Left ventricle myocardium inferior (tissue), 1 donor: ENCODE data around the gene LCP1. TPM values are rescaled to one million over a fixed set of nuclear protein-coding genes. Genes with fewer than 3 reads are reported as not detected.

Experiments
- DNase-seq: peaks from one replicate; pipeline ENCODE4 v3.0.0-alpha.2; 2020
- H3K27ac ChIP-seq: fragments of 200-600 bp; replicated peaks from 2 replicates; pipeline ENCODE4 v1.8.0; 2021
- H3K27me3 ChIP-seq: fragments of 200-600 bp; 2 replicates; pipeline ENCODE4 v1.8.0; 2021; ENCODE audit warnings: low read depth
- H3K36me3 ChIP-seq: fragments of 200-600 bp; 2 replicates; pipeline ENCODE4 v1.8.0; 2021
- H3K4me1 ChIP-seq: fragments of 200-600 bp; 2 replicates; pipeline ENCODE4 v1.8.0; 2021
- H3K4me3 ChIP-seq: fragments of 200-600 bp; 2 replicates; pipeline ENCODE4 v1.8.0; 2021; ENCODE audit warnings: mild to moderate bottlenecking, moderate library complexity
- H3K9me3 ChIP-seq: fragments of 200-600 bp; replicated peaks from 2 replicates; pipeline ENCODE4 v1.8.0; 2021
- intact Hi-C: fragments of 100-400 bp; cut with micrococcal nuclease; formaldehyde crosslinking; loops from one replicate; pipeline ENCODE4 v1.11.0; 2022
- total RNA-seq: library from RNA; stranded (reverse); fragmentation: NEBNext Ultra II Directional; extraction: Animal tissue kit (Norgen Biotek cat#: 25700); gene quantifications from one replicate; pipeline ENCODE4 v1.2.1, GENCODE V29; 2021
- TF ChIP-seq, protein P1 (sequence below): fragments of 200-600 bp; IDR thresholded peaks from 2 replicates; pipeline ENCODE4 v1.8.0; 2021; ENCODE audit warnings: antibody characterized with exemption, mild to moderate bottlenecking, borderline replicate concordance
- donor health status: DM: no; HTN: yes; CAD: no; lungs with severe emphysema.

The LCP1 gene
- total RNA-seq, 1 donor from 2014 or later = 14.1 TPM

DNA sequence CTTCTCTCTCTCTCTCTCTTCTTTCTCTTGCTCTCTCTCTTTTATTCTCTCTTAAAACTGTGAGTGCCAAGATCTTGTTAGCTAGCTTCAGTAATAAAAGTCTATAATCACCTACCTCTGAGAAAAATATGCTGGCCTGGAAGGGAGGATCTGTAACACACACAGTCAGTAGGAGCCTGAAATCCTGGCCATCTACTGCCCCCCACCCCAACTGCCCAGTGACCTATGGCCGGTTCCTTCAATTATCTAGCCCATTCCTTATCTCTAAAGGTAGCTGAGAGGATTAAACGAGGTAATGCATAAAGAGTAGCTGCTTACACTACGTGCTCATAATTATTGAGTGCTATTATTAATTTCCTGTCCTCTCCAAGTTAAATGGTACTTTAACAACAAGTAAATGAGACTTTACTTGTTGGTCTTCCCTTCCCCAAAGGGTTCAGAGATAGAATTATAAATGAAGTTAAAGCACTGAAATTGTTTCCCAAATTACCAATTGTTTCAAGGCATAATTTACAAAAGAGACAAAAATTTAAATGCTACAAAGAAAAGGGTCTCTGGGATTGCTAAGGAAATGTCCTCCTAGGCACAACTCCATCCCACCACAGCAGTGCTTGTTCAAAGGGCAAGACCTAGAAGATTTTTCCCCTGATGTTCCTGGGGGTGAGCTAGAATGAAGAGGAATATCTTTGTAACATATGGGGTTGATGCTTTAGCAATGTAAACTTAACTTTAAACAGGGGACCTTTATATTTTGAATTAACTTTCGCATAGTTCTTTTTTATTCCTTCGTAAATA, 1.8 kb downstream of the LCP1 start:
- DNase-seq = no peak
- no peaks in the 10 kb centered on the region for H3K36me3 ChIP-seq
- no peaks in the 10 kb centered on the region for H3K4me1 ChIP-seq
- peak overlapping the region; percentile 27 for H3K27ac ChIP-seq
- no peaks in the 10 kb centered on the region for H3K9me3 ChIP-seq
- H3K27me3 ChIP-seq = peaks cover 20% of the 10 kb centered on the region
- TF ChIP-seq, protein P1, sequence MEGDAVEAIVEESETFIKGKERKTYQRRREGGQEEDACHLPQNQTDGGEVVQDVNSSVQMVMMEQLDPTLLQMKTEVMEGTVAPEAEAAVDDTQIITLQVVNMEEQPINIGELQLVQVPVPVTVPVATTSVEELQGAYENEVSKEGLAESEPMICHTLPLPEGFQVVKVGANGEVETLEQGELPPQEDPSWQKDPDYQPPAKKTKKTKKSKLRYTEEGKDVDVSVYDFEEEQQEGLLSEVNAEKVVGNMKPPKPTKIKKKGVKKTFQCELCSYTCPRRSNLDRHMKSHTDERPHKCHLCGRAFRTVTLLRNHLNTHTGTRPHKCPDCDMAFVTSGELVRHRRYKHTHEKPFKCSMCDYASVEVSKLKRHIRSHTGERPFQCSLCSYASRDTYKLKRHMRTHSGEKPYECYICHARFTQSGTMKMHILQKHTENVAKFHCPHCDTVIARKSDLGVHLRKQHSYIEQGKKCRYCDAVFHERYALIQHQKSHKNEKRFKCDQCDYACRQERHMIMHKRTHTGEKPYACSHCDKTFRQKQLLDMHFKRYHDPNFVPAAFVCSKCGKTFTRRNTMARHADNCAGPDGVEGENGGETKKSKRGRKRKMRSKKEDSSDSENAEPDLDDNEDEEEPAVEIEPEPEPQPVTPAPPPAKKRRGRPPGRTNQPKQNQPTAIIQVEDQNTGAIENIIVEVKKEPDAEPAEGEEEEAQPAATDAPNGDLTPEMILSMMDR = no peak
- intact Hi-C loops = no loop called here
- peak overlapping the region; percentile 43 for H3K4me3 ChIP-seq

DNA sequence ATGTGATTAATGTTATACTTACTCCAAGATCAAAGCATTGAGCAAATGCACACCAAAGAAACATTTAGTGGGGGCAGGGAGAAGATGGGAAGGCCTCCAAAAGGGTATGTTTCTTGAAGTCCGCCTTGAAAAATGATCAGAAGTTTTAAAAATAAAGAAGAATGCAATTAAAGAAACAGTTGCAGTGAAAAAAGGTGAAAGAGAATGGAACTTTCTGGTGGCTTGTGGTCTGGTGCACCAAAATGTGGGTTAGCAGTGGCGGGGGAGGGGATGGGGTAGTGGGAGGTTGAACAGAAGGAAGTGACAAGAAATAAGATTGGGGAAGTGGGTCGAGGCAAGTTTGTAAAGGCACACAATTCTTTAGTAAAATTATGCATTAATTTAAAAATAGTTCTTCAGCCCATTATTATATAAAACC, 2.5 kb downstream of the LCP1 start:
- TF ChIP-seq, protein P1 = no peak
- H3K27me3 ChIP-seq = peaks cover 14% of the 10 kb centered on the region
- no peaks in the 10 kb centered on the region for H3K4me1 ChIP-seq
- peak overlapping the region; percentile 43 for H3K4me3 ChIP-seq
- peak; percentile 59 for DNase-seq
- H3K27ac ChIP-seq = no peak overlapping the region
- intact Hi-C loops = no loop called here
- H3K36me3 ChIP-seq = no peaks in the 10 kb centered on the region
- no peaks in the 10 kb centered on the region for H3K9me3 ChIP-seq

DNA sequence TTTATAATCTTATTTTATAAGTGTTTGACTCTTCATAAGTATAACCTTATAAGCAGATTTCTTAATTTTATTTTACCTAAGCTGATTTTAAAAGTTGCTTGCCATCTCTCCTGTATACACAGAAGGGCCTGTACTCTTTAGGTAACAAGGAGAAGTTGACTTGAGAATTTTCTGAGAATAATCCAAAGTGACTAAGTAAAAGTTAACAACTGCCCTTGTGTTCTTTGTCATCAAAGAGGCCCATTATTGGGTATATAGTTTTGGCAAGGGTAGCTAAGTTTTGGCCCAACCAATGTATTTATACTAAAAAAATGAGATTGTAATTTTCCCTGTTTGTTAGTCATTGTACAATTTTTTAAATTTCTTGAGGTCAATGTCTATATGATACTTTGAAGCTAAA, 3.2 kb downstream of the LCP1 start:
- no peak for DNase-seq
- TF ChIP-seq, protein P1 = no peak
- Histone ChIP-seq H3K4me3 (no peak overlapping the region), H3K9me3 (no peaks in the 10 kb centered on the region), H3K4me1 (no peaks in the 10 kb centered on the region), H3K36me3 (no peaks in the 10 kb centered on the region), H3K27ac (no peak overlapping the region), H3K27me3 (peaks cover 14% of the 10 kb centered on the region)
- intact Hi-C loops = no loop called here

DNA sequence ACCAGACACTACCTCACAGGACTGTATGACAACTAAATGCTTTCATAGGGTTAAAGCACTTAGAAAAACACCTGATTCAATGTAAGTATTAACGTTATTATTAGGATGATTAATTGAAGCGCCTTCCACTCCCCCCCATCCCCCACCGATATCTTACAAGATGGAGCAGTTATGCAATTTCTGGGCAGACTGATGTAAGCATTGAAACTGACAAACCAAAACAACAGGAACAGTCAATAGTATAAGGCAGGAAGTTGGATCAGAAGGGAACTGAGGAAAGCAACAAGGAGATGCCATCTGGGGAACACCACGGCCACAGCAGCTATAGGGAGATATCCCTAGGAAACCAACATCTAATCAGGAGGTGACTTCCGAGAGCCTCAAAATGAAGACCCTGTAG, 3.8 kb downstream of the LCP1 start:
- TF ChIP-seq, protein P1 = no peak
- H3K27ac ChIP-seq = no peak overlapping the region
- intact Hi-C loops = no loop called here
- H3K4me1 ChIP-seq = no peaks in the 10 kb centered on the region
- H3K9me3 ChIP-seq = no peaks in the 10 kb centered on the region
- no peak for DNase-seq
- no peaks in the 10 kb centered on the region for H3K36me3 ChIP-seq
- no peak overlapping the region for H3K4me3 ChIP-seq
- peaks cover 14% of the 10 kb centered on the region for H3K27me3 ChIP-seq

DNA sequence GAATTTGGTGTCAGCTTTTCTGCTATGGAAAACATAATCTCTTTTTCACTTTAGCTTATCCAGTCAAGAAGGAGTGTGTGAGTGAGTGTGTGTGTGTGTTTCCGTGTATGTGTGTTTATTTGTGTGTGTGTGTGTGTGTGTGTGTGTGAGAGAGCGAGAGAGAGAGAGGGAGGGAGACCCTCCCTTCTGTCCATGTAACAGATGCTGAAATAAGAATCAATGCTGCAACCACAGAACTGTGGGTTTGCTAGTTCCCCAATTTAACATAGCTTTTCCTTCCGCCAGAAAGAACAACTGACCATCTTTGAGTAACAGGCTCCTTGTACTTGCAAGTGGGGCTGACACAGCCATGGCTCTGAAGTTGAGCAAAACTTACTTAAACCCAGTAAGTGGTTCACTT, 5.2 kb downstream of the LCP1 start:
- Histone ChIP-seq H3K4me1 (no peaks in the 10 kb centered on the region), H3K36me3 (no peaks in the 10 kb centered on the region), H3K9me3 (no peaks in the 10 kb centered on the region), H3K4me3 (no peak overlapping the region), H3K27ac (peak overlapping the region; percentile 36), H3K27me3 (peaks cover 11% of the 10 kb centered on the region)
- no peak for DNase-seq
- intact Hi-C loops = no loop called here
- TF ChIP-seq, protein P1 = no peak
